ENCODE measurements around the gene TRIM2.
"Not testable (repeated sequence)": the region's sequence is repeated elsewhere in the genome, so short reads cannot be mapped to it uniquely, and the experiment has no call there.

TRIM2 gene

GRCh38 chr4:153204247-153204671 is at the start of gene TRIM2:
Gene TRIM2, plus strand, starts transcription at chr4:153204443. Its CDS starts 88 bp downstream, at chr4:153204531.
- no peak for DNase-seq (ENCODE audit: low read depth in 2 of 2)

- DNase-seq (ENCODE audit: low read depth in 2 of 2), result no peak
Observed at GRCh38 chr4:153155686-153156085, 48.6 kb upstream of the TRIM2 start.

- no peak for DNase-seq (ENCODE audit: low read depth in 2 of 2)
Observed at GRCh38 chr4:153156263-153156662, 48.0 kb upstream of the TRIM2 start.

GRCh38 chr4:153156721-153157120 is 47.5 kb upstream of the TRIM2 start:
- DNase-seq (ENCODE audit: low read depth in 2 of 2), result no peak

- DNase-seq (ENCODE audit: low read depth in 2 of 2), result no peak
Observed at GRCh38 chr4:153159016-153159415, 45.2 kb upstream of the TRIM2 start.

GRCh38 chr4:153159728-153160221 is 44.5 kb upstream of the TRIM2 start:
- no peak for DNase-seq (ENCODE audit: low read depth in 2 of 2)

GRCh38 chr4:153160821-153161220 is 43.4 kb upstream of the TRIM2 start:
- no peak for DNase-seq (ENCODE audit: low read depth in 2 of 2)

- no peak for DNase-seq (ENCODE audit: low read depth in 2 of 2)
Observed at GRCh38 chr4:153161226-153161963, 42.8 kb upstream of the TRIM2 start.

- not testable (repeated sequence) for DNase-seq (ENCODE audit: low read depth in 2 of 2)
Observed at GRCh38 chr4:153165236-153165635, 39.0 kb upstream of the TRIM2 start.

GRCh38 chr4:153166716-153167501 is 37.3 kb upstream of the TRIM2 start:
- DNase-seq (ENCODE audit: low read depth in 2 of 2), result no peak

- no peak for DNase-seq (ENCODE audit: low read depth in 2 of 2)
Observed at GRCh38 chr4:153169776-153170175, 34.5 kb upstream of the TRIM2 start.

- DNase-seq (ENCODE audit: low read depth in 2 of 2), result no peak
Observed at GRCh38 chr4:153170407-153170806, 33.8 kb upstream of the TRIM2 start.

- no peak for DNase-seq (ENCODE audit: low read depth in 2 of 2)
Observed at GRCh38 chr4:153174821-153175567, 29.2 kb upstream of the TRIM2 start.

- DNase-seq (ENCODE audit: low read depth in 2 of 2), result no peak
Observed at GRCh38 chr4:153176938-153177337, 27.3 kb upstream of the TRIM2 start.

- no peak for DNase-seq (ENCODE audit: low read depth in 2 of 2)
Observed at GRCh38 chr4:153177841-153178240, 26.4 kb upstream of the TRIM2 start.

- DNase-seq (ENCODE audit: low read depth in 2 of 2), result no peak
Observed at GRCh38 chr4:153179100-153179499, 25.1 kb upstream of the TRIM2 start.

GRCh38 chr4:153181293-153181692 is 22.9 kb upstream of the TRIM2 start:
- no peak for DNase-seq (ENCODE audit: low read depth in 2 of 2)

GRCh38 chr4:153181700-153182099 is 22.5 kb upstream of the TRIM2 start:
- DNase-seq (ENCODE audit: low read depth in 2 of 2), result no peak

- no peak for DNase-seq (ENCODE audit: low read depth in 2 of 2)
Observed at GRCh38 chr4:153183146-153183545, 21.1 kb upstream of the TRIM2 start.

GRCh38 chr4:153185331-153185852 is 18.9 kb upstream of the TRIM2 start:
- no peak for DNase-seq (ENCODE audit: low read depth in 2 of 2)

GRCh38 chr4:153186046-153186728 is 18.1 kb upstream of the TRIM2 start:
- no peak for DNase-seq (ENCODE audit: low read depth in 2 of 2)

Measured in stimulated activated CD8-positive, alpha-beta memory T cell treated with anti-CD3 and anti-CD28 coated beads, Interleukin-15, amount 100 ng/mL, for 4 hours (primary cell).